Fibroblast of pulmonary artery (primary cell): ENCODE data around the gene C19orf73.

Source experiments
- DNase-seq: peaks from one replicate; pipeline ENCODE4 v3.0.0-alpha.2; 2010; ENCODE audit warnings: low read depth
- H3K4me3 ChIP-seq: replicated peaks from 2 replicates; pipeline ENCODE4 v1.5.1; 2011; ENCODE audit warnings: low read depth, mild to moderate bottlenecking, control low read depth, low read length, moderate library complexity
- CTCF ChIP-seq: IDR thresholded peaks from 2 replicates; pipeline ENCODE4 v1.5.1; 2011; ENCODE audit warnings: mild to moderate bottlenecking, control low read depth, low read length, inconsistent platforms; ENCODE audit errors: missing control alignments

C19orf73 gene

GRCh38 chr19:49135686-49136085 lies 16.7 kb upstream of the C19orf73 start:
- DNase-seq, result no peak
- TF ChIP-seq CTCF, result no peak
- no peak overlapping the region for H3K4me3 ChIP-seq

DNA sequence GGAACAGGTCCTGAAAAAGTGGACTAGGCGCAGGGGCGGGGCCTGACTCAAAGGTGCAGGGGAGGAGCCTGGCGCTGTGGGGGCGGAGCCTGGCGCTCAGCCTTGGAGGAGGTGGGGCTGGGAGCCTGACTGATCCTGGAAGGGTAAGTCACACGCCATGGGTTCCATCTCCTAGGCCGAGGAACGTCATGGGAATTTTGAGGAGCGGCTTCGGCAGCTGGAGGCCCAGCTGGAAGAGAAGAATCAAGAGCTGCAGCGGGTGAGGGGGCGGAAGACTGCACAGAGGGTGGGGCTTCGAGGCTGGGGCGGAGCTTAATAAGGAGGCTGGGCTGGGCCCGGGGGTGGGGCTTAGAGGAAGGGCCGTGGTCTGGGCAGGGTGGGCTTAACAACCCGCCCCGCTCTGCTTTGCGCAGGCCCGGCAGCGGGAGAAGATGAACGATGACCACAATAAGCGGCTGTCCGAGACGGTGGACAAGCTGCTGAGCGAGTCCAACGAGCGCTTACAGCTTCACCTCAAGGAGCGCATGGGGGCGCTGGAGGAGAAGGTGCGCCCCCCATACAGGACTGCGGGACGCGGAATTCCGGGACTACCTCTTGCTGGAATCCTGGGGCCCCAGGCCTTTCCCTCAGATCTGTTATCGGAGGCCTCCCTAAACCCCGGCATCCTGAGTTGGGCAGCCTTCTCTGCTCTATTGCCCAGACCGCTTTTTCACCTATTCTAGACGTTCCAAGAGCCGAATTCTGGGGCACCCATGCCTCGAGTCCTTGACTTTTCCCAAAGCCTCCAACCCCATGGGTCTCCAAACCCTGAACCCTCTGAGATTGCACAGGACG lies 14.9 kb upstream of the C19orf73 start:
- H3K4me3 ChIP-seq, result peak overlapping the region; percentile 22
- TF ChIP-seq CTCF, result peak; percentile 5
- peak; percentile 58 for DNase-seq

GRCh38 chr19:49132974-49133609 lies 14.1 kb upstream of the C19orf73 start:
- no peak for DNase-seq
- no peak overlapping the region for H3K4me3 ChIP-seq
- TF ChIP-seq CTCF, result no peak

GRCh38 chr19:49130325-49130724 lies 11.4 kb upstream of the C19orf73 start:
- no peak for TF ChIP-seq CTCF
- no peak for DNase-seq
- H3K4me3 ChIP-seq, result no peak overlapping the region

GRCh38 chr19:49129238-49129583 lies 10.3 kb upstream of the C19orf73 start:
- H3K4me3 ChIP-seq, result no peak overlapping the region
- no peak for TF ChIP-seq CTCF
- no peak for DNase-seq

GRCh38 chr19:49128545-49129237 lies 9.7 kb upstream of the C19orf73 start:
- no peak for DNase-seq
- H3K4me3 ChIP-seq, result no peak overlapping the region
- no peak for TF ChIP-seq CTCF
